Small intestine (tissue), 7 donors: ENCODE measurements around the gene UMODL1. TPM values are rescaled to one million over a fixed set of nuclear protein-coding genes. Genes with fewer than 3 reads are reported as not detected.

Experiments used
- DNase-seq, 2 donors: peaks; one replicate each; pipeline versions ENCODE4 v3.0.0 to v3.0.0-alpha.2; 2013
- FAIRE-seq: peaks from 2 replicates; lab custom pipeline; 2012; peaks lifted over from hg19 to GRCh38; lab: Jason Lieb, UNC
- H3K27ac ChIP-seq, 3 donors: one replicate each; pipeline ENCODE4 v1.5.1; 2013; ENCODE audit warnings: low read length in 2 of 3, mild to moderate bottlenecking in 2 of 3, control low read depth in 1 of 3, inconsistent platforms in 1 of 3, low read depth in 1 of 3, moderate library complexity in 1 of 3
- H3K27me3 ChIP-seq, 3 donors: one replicate each; pipeline ENCODE4 v1.6.1; 2013; ENCODE audit warnings: low read length in 3 of 3, inconsistent platforms in 1 of 3; ENCODE audit not compliant: control insufficient read depth in 3 of 3, insufficient read depth in 3 of 3
- H3K36me3 ChIP-seq, 3 donors: one replicate each; pipeline ENCODE4 v1.6.1; 2013; ENCODE audit warnings: low read length in 3 of 3, inconsistent platforms in 1 of 3, low read depth in 1 of 3, mild to moderate bottlenecking in 1 of 3, moderate library complexity in 1 of 3; ENCODE audit not compliant: control insufficient read depth in 3 of 3, insufficient read depth in 2 of 3
- H3K4me1 ChIP-seq, 3 donors: one replicate each; pipeline ENCODE4 v1.6.1; 2013; ENCODE audit warnings: low read length in 2 of 3, inconsistent platforms in 1 of 3, low read depth in 1 of 3, mild to moderate bottlenecking in 1 of 3, moderate library complexity in 1 of 3; ENCODE audit not compliant: control insufficient read depth in 3 of 3, insufficient read depth in 2 of 3
- H3K4me3 ChIP-seq, 3 donors: one replicate each; pipeline ENCODE4 v1.5.1; 2013; ENCODE audit warnings: low read length in 3 of 3, control low read depth in 1 of 3, inconsistent platforms in 1 of 3, low read depth in 1 of 3, mild to moderate bottlenecking in 1 of 3, moderate library complexity in 1 of 3
- H3K9me3 ChIP-seq, 2 donors: one replicate each; pipeline ENCODE4 v1.6.1; 2013; ENCODE audit warnings: low read depth in 1 of 2, low read length in 1 of 2; ENCODE audit not compliant: control insufficient read depth in 2 of 2, insufficient read depth in 1 of 2
- WGBS, 3 donors: extraction: QIAGEN DNeasy Blood & Tissue Kit; methylation state at CpG; one replicate each; pipeline ENCODE4 v1.1.7; 2013; 5-methylcytosine and 5-hydroxymethylcytosine counted together
- polyA plus RNA-seq, 4 donors: library from polyadenylated mRNA; stranded (reverse) in 3 of 4; unstranded in 1 of 4; fragments of 200-250 nt in 3 of 4; fragments of 120-200 nt in 1 of 4; gene quantifications; one replicate each; pipeline versions ENCODE4 v1.2.1 to v1.2.3, GENCODE V29; 2013
- donor health status: healthy with polysubstance abuse.
- donor health status: control.
- donor health status: control.
- donor health status: Bipolar disorder and iron deficiency.
- donor health status: healthy.

Gene UMODL1
- polyA plus RNA-seq, 4 donors, result 0.43 to 0.67 (median 0.44) TPM; not detected in 1

DNA sequence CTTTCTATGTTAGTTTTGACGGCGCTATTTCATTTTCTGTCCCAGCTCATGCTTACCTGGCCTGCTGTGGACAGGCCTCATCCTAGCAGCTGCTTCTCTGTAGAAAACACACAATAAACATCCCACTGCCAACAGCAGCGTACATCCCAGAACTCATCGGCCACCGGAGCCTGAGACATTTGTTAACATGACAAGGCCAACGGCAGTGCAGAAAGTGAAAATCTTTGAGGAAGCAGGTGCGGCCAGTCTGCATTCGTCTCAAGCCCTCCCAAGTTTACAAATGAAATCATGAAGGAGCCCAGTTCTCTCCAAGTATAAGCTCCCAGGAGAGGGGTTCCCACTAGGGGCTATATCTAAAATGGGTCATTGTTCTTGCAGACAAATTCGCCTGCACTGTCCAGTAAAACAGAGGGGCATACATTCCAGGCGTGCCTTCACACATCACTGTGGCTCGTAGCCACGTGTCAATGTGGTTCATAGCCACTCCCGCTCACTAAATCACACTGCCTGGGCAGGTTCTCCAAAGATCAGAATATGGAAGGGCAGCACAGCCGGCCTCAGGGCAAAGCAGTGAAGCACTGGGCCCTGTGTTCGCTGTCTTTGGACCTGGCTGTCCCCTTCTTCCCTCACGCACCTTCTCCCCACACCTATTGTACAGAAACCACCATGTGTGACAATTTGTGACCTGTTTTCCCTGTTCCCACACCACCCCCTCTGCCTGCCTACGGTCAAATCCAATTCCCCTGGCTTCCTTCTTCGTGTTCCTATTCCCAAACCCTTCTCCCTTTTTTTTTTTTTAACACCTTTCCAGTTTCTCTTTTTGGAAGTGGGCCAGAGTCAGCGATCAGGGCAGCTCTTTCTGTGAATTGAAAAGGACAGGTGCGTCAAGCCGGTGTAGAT lies 120.8 kb downstream of the UMODL1 start:
- Histone ChIP-seq H3K36me3 (no peaks in the 10 kb centered on the region), H3K27ac (no peak overlapping the region), H3K4me3 (no peak overlapping the region), H3K4me1 (peaks cover 0 to 5% (median 0%) of the 10 kb centered on the region in 3 donors), H3K27me3 (no peaks in the 10 kb centered on the region), H3K9me3 (peaks cover 0 to 2% of the 10 kb centered on the region in 2 donors)
- WGBS, 3 donors, result 67 to 77% (median 69%) methylated on average over 21 of the region's 21 CpGs
- FAIRE-seq, result no peak
- no peak for DNase-seq

Other genes with a start within 250 kb of the UMODL1 start
- 1 to 10 TPM; 3.6 to 5.1 (median 4.3) TPM for gene PRDM15, start 192.0 kb upstream of the UMODL1 start, polyA plus RNA-seq
- 10 to 100 TPM in 2 of 4 donors, 1 to 10 TPM in 2; 2.2 to 11.1 (median 6.7) TPM for gene C2CD2, start 117.3 kb upstream of the UMODL1 start, polyA plus RNA-seq
- 10 to 100 TPM in 1 of 4 donors, 1 to 10 TPM in 3; 1.4 to 11.0 (median 2.4) TPM for gene ZBTB21, start 61.0 kb upstream of the UMODL1 start, polyA plus RNA-seq
- gene ABCG1, start 147.8 kb downstream of the UMODL1 start, polyA plus RNA-seq, result 10 to 100 TPM in 3 of 4 donors, 1 to 10 TPM in 1; 5.5 to 46.5 (median 21.2) TPM
- gene TFF3, start 244.1 kb downstream of the UMODL1 start, polyA plus RNA-seq, result 1,000 to 10,000 TPM in 1 of 4 donors, 100 to 1,000 TPM in 3; 758 to 1,395 (median 912) TPM